HG03342 (cell line): ENCODE measurements around the gene OTUB2.
"Not testable (repeated sequence)": the region's sequence is repeated elsewhere in the genome, so short reads cannot be mapped to it uniquely, and the experiment has no call there.

ENCODE experiments used
- ATAC-seq: cut with Tn5 transposase; IDR thresholded peaks from one replicate; pipeline ENCODE4 v1.9.1; 2021; ENCODE audit warnings: mild to moderate bottlenecking, moderate library complexity; ENCODE audit not compliant: unreplicated experiment

Gene OTUB2

DNA sequence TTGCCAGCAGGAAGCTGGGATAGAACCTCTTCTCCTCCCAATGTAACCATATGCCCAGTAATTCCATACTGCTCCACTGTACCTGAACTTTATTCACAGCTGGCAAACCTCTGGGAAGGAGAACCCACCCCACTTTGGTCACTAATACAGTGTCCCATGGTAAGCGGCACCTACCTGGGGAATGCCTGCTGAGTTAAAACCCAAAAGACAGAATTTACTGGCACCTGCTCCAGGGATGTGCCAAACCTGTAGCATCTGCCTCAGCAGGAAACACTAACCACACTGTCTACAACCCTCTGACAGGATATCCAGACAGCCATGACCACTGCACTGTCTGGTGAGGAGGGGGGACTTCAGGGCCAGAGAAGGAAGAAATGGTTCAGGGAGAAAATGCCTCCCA lies 28.3 kb downstream of the OTUB2 start:
- no peak for ATAC-seq

GRCh38 chr14:94054936-94055335 lies 28.8 kb downstream of the OTUB2 start:
- no peak for ATAC-seq

DNA sequence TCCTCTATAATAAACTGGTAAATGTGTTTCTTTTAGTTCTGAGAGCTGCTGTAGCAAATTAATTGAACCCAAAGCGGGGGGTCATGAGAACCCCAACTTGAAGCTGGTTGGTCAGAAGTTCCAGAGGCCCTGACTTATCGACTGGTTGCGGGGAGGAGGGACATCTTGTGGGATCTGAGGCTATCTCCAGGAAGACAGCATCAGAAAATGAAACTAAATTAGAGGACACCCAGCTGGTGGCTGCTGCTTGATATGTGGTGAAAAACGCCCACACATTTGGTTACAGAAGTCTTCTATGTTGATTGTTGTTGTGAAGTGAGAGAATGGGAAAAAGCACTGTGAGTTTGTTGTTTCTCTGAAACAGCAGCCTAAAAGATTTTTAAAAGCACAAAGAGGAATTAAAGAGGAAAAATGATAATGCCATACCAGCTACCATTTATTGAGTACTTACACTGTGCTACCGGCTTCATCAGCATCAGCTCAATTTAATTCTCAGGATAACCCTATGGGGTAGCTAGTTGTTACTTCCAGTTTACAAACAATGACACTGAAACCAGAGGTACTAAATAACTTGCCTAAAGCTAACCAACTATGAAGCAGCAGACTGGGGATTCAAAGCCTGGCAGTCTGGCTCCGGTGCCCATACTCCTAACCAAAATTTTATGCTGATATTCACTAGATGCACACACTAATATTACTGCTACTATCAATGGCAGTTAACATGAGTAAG lies 30.6 kb downstream of the OTUB2 start:
- ATAC-seq = peak; percentile 73

GRCh38 chr14:94058128-94058673 lies 32.1 kb downstream of the OTUB2 start:
- ATAC-seq = no peak

GRCh38 chr14:94058674-94059138 lies 32.6 kb downstream of the OTUB2 start:
- no peak for ATAC-seq

DNA sequence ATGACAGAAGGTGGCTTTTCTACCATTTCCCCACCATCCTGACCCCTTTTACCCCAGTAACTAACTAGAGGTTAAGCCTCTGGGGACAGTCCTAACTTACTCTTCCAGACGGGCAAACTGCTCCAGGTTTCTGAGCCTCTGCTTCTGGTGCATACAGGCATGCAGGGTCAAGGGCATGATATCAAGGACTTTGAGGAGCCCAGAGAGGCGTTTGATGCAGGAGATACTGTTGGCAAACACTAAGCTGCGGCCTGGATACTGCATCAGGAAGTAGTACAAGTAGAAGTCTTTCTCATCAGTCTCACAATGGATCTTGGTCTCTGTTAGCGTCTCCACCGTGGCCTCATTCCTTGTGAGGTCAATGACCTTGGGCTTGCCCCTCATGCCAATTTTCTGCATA lies 33.9 kb downstream of the OTUB2 start:
- ATAC-seq = no peak

GRCh38 chr14:94062344-94062940 lies 36.3 kb downstream of the OTUB2 start:
- no peak for ATAC-seq

- ATAC-seq = no peak
Observed at GRCh38 chr14:94066089-94066676, 40.0 kb downstream of the OTUB2 start.

DNA sequence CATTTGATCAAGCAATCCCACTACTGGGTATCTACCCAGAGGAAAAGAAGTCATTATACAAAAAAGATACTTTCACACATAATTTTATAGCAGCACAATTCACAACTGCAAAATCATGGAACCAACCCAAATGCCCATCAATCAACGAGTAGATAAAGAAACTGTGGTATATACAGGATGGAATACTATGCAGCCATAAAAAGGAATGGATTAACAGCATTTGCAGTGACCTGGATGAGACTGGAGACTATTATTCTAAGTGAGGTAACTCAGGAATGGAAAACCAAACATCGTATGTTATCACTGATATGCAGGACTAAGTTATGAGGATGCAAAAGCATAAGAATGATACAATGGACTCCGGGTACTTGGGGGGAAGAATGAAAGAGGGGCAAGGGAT lies 45.9 kb downstream of the OTUB2 start:
- ATAC-seq = not testable (repeated sequence)

DNA sequence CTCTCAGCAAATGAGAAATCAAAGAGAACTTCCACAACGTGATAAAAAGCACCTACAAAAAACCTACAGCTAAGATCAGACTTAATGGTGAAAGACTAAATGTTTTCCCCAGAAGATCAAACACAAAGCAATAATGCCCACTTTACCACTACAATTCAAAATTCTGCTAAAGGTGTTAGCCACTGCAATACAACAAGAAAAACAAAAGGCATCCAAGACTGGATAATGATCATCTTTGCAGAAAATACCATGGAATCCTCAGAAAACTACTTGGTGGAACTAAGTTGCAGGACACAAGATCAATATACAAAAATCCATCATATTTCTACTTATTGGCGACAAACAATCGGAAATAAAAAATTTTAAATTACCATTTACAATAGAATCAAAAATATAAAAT lies 48.4 kb downstream of the OTUB2 start:
- no peak for ATAC-seq

DNA sequence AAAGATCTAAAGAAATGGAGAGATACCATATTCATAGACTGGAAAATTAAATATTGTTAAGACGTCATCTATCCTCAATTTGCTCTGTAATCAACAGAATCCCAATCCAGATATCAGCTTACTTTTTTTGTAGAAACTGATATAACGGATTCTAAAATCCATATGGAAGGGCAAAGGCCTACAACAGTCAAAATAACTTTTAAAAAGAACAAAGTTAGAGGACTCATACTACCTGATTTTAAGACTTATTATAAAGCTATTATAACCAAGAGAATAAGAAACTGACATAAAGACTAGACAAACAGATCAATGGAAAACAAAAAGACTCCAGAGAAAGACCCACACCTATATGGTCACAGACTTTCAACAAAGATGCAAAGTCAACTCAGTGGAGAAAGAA lies 48.9 kb downstream of the OTUB2 start:
- ATAC-seq = no peak

- ATAC-seq = no peak
Observed at GRCh38 chr14:94077111-94077821, 51.1 kb downstream of the OTUB2 start.

GRCh38 chr14:94077823-94078222 lies 51.7 kb downstream of the OTUB2 start:
- no peak for ATAC-seq

DNA sequence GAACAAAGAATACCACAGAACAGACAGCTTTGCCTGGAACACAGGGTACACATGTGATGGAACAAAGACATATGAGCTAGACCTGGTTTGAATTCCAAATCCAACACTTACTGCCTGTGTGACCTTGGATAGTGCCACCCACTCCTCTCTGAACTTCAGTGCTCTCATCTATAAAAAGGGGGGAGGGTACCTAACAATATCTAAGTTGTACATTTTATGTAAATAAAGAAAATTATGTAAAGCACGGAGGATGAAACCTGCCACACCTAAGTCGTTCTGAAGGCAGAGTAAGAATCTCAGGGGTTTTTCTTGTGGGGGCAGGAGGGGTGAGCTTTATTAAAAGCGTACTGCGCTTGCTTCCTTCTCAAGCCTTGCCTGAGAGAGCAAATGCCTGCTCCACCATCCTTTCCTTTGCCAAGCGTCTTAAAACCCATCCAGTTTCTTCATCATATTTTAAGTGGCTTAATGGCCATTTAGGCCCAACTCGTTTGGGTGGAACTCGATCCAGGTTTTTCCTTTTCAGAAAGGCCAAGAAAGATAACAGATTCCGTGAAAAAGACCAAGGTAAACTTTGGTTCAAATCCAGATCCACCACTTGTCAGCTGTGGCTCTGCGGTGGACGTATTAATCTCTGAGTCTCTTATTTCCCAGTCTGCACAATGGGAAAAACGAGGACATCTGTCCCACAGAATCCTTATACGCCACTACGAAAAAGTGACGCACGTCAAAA lies 53.9 kb downstream of the OTUB2 start:
- no peak for ATAC-seq

GRCh38 chr14:94080621-94081385 lies 54.7 kb downstream of the OTUB2 start, which contains the start of the genes DDX24 and IFI27L1:
Gene DDX24 (minus strand): TSS chr14:94081202. CDS start chr14:94079742, 1,460 bp downstream.
Gene IFI27L1 (plus strand): TSS chr14:94081310. CDS start chr14:94096938, 15,628 bp downstream.
- ATAC-seq = peak; percentile 96

- peak; percentile 29 for ATAC-seq
Observed at GRCh38 chr14:94081386-94081820, 55.3 kb downstream of the OTUB2 start.

DNA sequence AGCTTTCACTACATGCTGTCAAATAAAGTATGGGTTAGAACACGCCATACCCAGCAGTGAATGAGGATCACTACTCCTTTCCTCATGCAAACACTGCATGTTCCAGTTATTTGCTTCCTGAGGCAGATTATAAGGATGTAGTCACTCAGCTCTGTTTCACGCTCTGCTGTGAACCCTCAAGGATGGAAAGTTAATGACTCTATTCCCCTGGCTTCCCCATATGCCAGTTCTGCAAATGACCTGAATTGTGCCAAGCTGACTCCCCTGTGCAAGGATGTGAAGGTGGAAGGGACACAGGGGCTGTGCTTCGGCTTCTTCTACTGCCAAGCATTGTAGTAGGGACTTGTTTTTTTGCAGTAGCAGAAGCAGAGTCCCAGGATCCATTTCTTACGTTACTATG lies 61.8 kb downstream of the OTUB2 start:
- ATAC-seq = no peak

- ATAC-seq = no peak
Observed at GRCh38 chr14:94088516-94088915, 62.4 kb downstream of the OTUB2 start.

DNA sequence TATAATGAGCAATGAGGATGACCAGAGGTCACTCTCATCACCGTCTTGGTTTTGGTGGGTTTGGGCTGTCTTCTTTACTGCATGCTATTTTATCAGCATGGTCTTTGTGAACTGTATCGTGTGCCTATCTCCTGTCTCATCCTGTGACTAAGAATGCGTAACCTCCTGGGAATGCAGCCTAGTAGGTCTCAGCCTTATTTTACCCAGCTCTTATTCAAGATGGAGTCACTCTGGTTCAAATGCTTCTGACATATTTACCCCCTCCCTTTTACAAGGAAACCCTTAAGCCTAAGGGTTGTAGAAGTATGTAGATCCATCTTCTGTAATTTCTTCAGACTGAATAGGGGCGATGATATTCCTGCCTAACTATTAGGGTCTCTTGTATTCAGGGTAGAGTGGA lies 63.3 kb downstream of the OTUB2 start:
- ATAC-seq = no peak

GRCh38 chr14:94093418-94093817 lies 67.3 kb downstream of the OTUB2 start:
- ATAC-seq = no peak
